Measurements from ENCODE around the gene ZSCAN25.

- TF ChIP-seq YY1 (IDR thresholded peaks at IDR 0.05; ENCODE audit: insufficient read depth, insufficient read length) (no peak), SUZ12 (IDR thresholded peaks at IDR 0.05; ENCODE audit: extremely low read depth, insufficient read depth, insufficient read length) (no peak), ZNF274 (IDR thresholded peaks at IDR 0.05; ENCODE audit: low read depth, low read length) (no peak)
Measured at GRCh38 chr7:99677013-99677647, 60.4 kb downstream of the ZSCAN25 start.
